ENCODE results near the gene CERKL.

Gene CERKL

DNA sequence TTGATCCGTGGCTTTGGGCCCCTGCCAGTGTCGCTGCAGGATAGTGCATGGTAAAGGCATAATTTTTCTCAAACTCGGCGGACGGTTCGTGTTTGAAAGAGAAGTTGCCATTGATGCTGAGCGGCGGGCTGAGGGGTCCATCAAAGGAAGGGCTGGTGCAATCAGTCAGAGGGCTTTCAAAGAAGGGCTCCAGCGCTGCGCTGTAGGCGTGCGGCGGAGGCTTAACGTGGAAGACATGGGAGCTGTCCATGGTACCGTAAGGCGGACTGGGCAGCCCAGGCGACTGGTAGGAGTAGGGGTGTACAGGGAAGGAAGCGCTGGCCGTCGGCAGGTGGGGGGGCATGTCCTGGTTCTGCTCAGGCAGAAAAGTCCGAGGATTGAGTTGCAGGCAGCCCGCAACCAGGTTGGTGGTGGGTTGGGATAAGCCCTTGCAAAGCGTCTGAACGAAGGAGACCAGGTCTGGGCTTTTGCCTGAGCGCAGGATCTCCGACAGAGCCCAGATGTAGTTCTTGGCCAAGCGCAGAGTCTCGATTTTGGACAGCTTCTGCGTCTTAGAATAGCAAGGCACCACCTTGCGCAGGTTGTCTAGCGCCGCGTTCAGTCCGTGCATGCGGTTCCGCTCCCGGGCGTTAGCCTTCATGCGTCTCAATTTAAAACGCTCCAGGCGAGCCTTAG lies 21.1 kb upstream of the CERKL start:
- DNase-seq: no peak

DNA sequence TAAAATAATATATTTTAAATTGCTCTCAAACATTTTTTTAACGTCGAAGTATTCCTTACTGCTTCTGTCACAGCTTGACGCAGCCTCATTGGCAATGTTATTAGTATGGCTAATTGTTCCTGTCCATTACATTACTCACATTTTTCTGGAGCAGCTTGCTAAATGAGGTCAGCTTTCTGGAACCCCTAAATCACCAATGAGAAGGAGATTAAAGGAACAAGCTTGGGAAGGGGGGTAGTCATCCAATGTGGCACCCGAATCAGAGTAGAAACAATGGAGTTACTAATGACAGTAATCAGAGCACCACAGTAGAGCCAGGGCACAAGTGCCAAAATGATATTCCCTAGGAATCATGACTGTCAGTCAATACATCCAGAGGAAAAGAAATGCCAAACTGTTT lies 18.3 kb upstream of the CERKL start:
- DNase-seq: no peak

DNA sequence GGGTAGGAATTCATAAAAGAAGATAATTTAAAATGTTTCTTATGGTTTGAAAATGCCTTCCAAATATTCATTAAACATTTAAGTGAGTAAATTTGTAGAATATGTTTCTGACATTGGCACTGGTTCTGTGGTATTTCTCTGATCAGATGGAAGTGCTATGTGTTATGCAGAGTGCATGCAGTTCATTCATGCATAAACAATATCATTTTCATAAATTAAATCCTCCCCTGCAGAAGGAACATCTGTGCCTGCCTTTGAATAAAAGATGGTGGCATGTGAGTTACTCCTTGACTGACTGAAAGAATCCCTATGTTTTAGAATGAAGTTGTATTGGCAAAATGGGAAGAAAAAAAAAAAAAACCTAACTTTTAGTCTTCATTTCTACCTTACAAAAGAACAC lies 17.6 kb upstream of the CERKL start:
- DNase-seq: no peak

DNA sequence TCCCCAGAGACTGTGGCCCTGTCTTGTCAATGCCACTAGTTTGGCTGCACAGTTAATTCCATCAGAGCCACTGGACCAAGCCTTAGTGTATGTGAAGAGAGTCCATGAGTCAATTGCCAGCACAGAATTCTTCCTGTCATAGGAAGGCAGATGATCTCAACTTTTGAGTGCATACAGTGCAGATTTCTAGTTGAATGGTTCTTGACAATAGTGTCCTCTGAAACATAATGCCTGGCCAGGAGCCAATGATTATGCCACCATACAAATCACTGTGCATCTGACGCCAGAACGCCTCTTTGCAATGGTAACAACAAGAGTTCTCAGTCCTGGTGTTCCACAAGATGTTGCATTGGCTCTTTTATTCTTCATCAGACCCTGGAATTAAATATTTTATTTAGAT lies 16.3 kb upstream of the CERKL start:
- no peak for DNase-seq

DNA sequence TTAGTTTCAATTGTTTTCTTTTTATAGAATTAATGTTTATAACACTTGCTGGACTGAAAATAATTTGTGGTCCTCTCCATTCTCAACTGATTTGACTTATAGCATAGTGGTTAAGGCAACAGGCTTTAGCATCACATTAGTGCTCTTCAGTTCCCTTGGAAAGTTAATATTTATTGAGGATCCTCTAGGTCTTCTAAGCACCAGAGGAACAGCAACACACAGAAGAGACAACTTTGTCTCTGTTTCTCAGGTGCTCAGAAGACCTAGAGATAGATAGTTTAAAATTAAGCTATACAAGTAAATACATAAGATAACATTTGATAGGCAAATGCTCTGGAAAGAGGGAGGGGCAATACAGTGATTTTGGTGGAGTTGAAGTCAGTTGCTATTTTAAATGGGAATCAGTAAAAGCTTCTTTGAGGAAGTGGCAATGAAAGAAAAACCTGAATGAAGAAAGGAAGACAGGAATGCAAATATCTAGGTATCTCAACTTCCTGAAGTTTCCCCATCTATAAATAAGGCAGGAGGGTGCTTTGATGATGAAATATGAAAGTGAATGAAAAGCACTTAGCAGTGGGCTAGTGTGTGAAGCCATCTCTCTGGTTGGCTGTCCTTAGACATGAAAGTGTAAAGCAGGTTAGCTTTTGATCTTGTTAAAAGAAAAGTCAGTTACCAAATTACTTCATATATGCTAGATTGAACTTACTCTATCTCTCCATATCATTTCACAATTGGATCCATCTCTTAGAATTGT lies 15.5 kb upstream of the CERKL start:
- no peak for DNase-seq

DNA sequence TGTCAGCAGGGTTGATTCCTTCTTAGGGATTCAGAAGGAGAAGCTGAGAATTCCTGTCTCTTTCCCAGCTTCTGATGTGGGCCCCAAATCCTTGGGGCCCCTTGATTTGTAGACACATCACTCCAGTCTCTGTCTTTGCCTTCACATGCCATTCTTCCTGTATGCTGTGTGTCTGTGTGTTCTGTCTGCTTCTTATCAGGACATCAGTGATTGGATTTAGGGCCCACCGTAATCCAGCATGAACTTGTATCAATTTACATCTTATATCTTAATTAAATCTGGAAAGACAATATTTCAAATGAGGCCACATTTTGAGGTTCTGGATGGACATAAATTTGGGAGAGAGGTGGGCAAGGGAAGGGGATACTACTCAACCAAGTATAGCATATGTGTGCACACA lies 13.7 kb upstream of the CERKL start:
- no peak for DNase-seq

DNA sequence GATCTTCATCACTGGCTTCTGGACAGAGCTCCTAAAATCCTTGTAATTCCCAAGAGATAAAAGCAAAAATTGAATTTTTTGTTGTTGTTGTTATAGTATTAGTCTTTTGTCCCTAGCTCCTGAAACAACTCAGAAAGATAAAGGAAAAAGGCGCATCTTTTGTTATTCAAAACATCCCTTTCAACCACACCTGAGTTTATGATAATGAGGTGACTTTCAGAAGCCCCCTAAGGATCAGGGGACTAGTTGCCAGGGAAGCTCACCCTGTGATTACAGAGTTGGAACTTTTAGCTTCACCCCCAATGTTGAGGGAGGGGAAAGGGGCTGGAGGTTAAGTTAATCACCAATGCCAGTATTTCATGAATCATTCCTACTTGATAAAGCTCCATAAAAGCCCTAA lies 10.3 kb upstream of the CERKL start:
- no peak for DNase-seq

DNA sequence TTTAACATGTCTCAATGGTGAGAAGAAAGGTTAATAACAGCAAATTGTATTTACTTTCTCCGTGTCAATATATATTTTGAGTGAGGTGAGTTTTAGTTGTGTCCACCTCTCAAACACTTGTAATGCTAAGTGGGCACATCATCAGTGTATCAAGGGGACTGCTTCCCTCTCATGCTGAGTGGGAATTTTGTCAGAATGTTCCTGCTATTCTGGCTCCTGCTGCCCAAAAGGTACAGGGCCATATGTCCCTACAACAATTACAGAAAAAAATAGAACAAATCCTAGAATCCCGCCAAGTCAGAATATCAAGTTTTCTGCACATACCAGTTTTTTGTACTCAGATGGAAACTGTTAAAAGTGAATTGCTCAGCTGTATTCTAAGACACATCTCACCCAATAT lies 5.4 kb upstream of the CERKL start:
- DNase-seq: no peak

DNA sequence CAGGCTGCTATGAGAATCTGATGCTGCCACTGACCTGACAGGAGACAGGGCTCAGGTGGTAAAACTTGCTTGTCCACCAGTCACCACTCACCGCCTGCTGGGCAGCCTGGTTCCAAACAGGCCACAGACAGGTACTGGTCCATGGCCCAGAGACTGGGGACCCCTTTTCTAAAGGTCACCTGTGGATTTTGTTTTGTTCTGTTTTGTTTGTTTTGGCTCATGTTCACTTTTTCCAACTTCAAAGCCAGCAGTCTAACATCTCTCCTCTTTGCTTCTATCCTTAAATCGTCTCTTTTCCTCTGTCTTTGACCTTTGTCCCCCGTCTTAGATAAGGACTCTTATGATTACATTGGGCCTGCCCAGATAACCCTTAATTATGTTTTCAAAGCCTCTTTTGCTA lies 3.3 kb upstream of the CERKL start:
- no peak for DNase-seq

DNA sequence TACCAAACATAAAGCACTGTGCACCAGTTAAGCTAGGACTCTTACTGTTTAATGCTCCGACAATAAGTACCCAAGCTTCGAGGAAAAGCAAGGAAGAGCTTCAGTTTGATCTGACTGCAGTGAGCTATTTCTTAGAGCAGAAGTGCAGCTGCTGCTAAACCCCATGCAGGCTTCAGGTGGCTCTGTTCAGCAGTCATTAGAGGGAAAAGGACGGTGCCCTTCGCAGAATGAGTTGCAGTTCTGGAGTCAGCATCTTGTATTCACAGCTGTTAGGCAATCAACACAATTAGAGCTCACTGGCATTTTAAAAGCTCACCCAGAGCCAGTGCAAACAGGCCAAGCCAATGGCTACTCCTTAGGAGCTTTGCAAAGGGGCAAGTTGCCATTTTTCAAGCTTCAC lies 1.5 kb upstream of the CERKL start:
- peak; percentile 39 for DNase-seq

DNA sequence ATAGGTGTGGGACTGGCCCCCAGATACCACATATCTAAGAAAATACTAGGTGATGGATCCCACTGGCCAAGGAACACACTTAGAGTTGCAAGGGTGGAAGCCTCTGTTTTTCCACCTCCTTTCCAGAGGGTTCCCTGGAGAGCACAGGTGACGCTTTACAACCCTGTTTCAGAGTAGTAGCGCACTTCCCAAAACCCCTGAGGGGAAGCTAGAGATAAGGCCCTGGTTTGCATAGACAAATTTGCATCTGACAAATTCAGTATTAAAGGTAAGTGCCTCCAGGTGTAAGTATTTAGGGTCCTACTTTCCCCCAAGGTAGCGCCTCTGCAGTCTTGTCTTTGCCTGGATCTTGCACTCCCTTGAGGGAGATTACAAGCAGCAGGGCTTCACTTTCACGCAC lies 474 bp upstream of the CERKL start:
- DNase-seq: no peak

DNA sequence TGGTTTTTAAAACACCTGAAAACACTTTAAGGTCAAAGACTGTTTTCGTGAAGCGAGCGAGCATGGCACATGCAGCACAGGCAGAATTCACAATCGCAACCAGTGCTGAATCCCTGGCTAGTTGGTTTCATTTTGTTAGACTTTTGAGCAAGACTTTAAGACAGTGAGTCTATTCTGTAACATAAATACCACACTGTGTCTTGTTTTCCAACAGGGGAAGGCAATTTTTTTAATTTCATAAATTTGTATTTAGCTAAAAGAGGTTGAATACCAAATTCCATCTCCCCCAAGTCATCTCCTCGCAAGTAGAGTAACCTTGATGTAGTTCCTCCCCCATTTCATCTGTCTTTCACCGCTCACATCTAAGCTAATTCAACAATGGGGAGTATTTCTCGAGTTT lies 1.4 kb downstream of the CERKL start:
- DNase-seq: no peak

DNA sequence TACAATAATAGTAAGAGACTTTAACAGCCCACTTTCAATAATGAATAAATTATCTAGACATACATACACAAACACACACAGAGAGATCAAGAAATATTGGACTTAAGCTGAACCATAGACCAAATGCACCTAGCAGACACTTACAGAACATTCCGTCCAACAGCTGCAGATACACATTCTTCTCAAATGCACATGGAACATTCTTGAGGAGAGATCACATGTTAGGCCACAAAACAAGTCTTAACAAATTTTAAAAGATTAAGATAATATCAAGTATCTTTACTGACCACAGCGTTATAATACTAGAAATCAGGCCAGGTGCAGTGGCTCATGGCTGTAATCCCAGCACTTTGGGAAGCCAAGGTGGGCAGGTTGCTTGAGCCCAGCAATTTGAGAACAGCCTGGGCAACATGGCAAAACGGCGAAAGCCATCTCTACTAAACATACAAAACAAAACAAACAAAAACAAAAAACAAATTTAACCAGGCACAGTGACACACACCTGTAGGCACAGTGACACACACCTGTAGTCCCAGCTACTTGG lies 7.4 kb downstream of the CERKL start:
- DNase-seq: no peak

DNA sequence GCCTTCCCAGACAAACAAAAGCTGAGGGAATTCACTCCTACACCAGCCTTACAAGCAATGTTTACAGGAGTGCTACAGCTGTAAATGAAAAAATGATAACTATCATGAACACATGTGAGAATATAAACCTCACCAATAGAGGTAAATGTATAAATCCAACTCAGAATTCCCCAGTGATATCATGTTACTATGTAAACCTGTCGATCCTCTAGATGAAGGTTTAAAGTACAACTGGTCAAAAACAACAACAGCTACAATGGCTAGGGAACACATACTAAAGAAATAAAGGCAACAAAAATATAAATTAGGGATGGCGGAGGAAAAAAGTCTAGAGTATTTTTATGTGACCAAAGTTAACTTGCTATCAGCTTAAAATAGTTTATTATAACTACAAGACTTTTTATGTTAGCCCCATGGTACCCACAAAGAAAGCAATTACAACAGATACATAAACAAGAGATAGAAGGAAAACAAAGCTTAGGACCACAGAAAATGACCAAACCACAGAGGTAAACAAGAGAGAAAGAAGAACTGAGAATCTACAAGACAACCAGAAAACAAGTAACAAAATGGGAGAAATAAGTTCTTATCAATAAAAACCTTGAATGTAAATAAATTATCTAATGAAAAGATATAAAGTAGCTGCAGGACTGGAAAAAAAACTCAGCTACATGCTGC lies 8.3 kb downstream of the CERKL start:
- no peak for DNase-seq

DNA sequence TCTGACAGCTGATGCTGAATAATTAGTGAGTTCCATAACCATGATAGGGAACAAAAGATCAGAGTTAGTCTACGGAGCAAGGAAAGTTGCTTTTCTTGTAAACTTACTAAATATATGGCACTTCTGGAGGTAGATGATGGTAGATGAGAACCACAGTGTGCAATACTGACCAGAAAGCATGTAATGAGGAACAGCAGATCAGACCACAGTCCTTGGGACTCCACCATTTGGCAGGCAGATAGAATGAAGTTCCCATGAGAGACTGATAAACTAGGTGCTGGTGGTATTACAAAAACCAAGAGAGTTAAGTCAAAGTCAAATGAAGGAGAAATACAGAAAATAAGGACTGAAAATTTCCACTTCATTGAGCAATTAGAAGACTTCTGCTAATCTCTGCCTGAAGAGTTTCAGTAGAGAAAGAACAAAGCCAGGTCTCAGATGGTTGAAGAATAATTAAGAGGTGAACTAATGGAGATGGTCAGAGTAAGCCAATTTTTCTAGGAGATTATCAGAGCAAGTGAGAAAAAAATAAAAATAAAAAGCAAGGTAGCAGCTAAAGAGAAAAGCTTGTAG lies 10.4 kb downstream of the CERKL start:
- no peak for DNase-seq

DNA sequence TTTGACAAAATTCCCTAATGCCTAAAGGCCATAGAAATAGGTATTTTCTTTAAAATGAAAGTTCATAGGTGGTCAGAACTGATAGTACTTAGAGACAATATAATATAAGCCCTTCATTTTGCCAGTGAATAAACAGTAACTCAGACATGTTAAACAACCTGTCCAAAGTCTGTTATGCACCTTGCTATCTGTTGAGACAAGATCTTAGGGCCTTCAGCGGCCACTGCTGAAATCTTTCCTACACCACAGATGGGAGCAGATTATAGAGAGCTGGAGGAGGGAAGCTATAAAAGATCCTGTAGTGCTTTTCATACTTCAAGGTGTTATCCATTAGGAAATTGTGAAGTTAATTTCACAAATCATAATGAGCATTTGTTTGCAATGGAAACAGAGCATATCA lies 13.8 kb downstream of the CERKL start:
- DNase-seq: no peak

DNA sequence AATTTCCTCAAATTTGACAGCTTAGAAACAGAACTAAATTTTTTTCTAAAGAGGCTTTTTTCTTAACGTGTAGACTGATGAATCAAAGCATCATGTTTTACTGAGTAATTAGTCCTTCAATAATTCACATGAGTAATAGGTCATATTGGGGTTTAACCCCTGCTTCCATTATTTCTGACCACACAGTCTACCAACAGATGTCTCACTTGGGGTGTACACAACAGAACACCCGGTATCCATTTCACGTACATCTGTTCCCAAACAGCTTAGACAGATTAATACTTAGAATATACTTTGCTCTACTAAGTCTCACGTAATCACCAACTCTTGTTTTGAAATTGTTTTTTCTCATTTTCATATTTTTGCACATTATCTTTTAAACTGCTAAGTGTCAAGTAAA lies 14.8 kb downstream of the CERKL start:
- no peak for DNase-seq

DNA sequence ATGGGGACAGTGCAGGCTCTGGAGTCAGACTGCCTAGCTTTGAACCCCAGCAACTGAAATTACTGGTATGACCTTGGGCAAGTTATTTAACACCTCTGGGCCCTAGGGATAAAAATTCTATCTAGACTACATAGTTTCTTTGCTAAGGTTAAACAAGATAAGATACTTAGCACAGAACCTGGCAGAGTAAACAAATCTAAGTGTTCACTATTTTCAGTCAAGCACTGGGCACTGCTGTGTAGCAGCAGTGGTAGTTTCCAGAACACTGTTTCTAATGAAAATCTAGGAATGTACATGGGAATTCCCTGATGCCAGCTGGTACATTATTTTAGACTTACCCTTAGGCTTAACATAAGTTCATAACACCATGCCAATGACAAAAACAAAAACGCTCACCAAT lies 17.2 kb downstream of the CERKL start:
- DNase-seq: no peak

DNA sequence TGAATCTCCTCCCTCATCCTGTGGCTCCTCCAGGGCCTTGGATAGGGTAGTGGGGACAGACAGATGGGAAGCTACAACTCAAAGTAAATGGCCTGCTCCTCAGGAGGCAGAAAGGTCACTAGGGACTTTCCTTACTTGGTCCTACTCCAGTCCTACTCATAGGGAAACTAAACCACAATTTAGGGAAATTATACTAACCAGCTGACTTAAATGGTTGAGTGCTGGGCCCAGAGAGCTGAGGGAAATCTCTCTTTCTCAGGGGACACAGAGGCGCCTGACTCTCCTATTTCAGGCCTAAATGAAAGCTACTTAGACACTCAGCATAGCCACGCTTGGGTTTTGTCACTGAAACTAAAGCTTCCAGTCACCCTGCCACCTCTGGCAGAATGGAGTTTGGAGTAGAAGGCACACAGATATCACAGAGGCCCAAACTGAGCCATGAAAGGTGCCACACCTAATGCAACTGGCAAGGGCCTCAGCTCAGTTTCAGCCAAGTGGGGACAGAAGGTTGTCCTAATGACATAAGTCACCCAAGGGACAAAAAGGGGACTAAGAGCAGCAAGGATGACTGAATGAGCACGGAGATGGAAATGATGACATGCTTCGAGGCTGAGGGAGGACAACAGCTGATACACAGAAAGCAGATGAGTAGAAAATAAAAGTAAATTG lies 24.0 kb downstream of the CERKL start:
- no peak for DNase-seq

DNA sequence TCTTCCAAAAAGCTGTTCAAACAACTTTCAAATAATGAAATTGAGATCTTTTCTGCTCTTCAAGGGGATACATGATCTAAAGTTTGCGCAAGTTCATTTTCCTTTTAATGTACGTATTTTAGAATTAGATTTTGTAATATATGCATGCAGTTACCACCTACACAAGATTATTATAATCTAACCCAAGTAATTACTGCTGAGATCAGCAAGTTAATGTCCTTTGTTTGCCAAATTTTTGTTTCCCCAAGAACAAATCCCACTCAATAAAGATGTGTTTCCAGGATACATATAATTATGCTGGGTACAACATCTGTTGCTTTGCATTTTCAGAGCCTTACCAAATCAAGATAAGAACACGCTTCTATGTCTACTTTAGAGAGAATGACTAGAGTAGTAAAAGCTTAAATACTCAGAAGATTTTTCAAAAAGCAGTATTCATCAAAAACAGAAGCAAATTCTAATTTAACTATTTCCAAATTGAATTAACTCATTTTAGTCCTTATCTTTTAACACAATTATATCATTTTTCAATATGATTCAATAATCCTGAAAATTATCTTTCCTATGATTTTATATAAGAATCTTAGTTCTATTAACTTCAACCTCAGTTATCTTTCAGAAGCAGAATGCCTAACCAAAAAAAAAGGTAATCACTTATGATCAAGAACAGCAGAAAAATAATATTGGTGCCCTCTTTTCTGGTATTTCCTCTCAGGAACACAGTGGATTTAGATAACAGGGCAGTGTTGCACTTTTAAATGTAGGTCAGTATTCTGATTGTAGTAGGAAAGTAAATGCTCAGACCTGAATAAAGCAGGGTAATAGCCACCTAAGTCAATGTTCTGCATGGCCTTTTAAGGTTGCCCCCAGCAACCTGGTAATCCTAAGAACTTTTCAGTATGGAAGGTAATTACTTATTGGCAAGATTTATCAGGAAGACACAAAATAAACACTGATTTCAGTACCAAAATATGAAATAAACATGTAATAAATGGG lies 28.0 kb downstream of the CERKL start:
- no peak for DNase-seq

DNA sequence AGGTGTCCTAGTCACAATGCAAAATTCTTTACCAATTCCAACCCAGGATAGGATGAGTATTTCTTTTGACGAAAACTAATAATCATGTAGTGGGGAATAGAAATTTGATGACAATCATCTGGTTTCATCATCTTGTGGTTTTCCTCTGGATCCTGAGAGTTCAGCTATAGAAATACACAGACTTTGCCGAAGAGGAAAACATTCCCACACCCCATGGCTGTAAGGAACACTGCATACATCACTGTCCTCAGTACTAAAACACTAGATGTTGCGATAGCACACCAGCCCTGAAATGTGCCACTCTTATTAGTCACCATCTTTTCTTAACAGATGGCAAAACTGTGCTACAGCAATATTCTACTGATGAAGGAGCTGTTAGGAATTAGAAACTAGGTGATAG lies 29.4 kb downstream of the CERKL start:
- no peak for DNase-seq

DNA sequence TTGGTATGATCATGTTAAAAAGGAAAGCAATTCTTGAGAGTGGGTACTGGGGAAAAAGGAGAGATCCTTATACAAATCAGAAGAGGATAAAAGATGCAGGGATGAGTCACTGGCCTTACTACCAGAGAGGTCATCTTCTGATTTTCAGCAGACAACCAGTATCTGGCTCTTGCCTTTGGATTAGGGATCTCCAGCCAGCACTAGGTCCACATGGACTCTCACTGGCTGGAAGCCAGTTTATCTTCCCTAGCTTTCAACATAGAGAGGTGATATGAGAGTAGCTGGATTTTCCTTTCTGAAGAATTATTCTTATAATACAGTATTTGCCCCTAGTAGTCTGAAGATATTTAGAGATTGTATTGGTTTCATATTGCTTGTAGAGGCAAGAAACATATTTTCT lies 30.2 kb downstream of the CERKL start:
- DNase-seq: no peak

Data from NCI-H1092 (cell line).